ENCODE results near the gene CYP4F3.

CYP4F3 gene

GRCh38 chr19:15615526-15615925, 25.2 kb upstream of the CYP4F3 start:
- TF ChIP-seq, protein P1, sequence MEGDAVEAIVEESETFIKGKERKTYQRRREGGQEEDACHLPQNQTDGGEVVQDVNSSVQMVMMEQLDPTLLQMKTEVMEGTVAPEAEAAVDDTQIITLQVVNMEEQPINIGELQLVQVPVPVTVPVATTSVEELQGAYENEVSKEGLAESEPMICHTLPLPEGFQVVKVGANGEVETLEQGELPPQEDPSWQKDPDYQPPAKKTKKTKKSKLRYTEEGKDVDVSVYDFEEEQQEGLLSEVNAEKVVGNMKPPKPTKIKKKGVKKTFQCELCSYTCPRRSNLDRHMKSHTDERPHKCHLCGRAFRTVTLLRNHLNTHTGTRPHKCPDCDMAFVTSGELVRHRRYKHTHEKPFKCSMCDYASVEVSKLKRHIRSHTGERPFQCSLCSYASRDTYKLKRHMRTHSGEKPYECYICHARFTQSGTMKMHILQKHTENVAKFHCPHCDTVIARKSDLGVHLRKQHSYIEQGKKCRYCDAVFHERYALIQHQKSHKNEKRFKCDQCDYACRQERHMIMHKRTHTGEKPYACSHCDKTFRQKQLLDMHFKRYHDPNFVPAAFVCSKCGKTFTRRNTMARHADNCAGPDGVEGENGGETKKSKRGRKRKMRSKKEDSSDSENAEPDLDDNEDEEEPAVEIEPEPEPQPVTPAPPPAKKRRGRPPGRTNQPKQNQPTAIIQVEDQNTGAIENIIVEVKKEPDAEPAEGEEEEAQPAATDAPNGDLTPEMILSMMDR (IDR thresholded peaks at IDR 0.05), result no peak

- TF ChIP-seq, protein P1 (IDR thresholded peaks at IDR 0.05), result no peak
Measured at GRCh38 chr19:15616183-15616582, 24.5 kb upstream of the CYP4F3 start.

GRCh38 chr19:15616627-15617270, 23.9 kb upstream of the CYP4F3 start:
- TF ChIP-seq, protein P1 (IDR thresholded peaks at IDR 0.05), result no peak

GRCh38 chr19:15618321-15618720, 22.4 kb upstream of the CYP4F3 start:
- TF ChIP-seq, protein P1 (IDR thresholded peaks at IDR 0.05), result no peak

GRCh38 chr19:15621801-15622200, 18.9 kb upstream of the CYP4F3 start:
- TF ChIP-seq, protein P1 (IDR thresholded peaks at IDR 0.05), result no peak

GRCh38 chr19:15622991-15623390, 17.7 kb upstream of the CYP4F3 start:
- TF ChIP-seq, protein P1 (IDR thresholded peaks at IDR 0.05), result no peak

GRCh38 chr19:15623711-15624318, 16.9 kb upstream of the CYP4F3 start:
- TF ChIP-seq, protein P1 (IDR thresholded peaks at IDR 0.05), result no peak

Data from LNCAP (cell line).